Endothelial cell of umbilical vein (primary cell): ENCODE measurements around the gene LRIT2. TPM values are rescaled to one million over a fixed set of nuclear protein-coding genes. Genes with fewer than 3 reads are reported as not detected.
A peak's percentile ranks its signal among the peaks of the same experiment; 100 is the strongest.

Experiments
- BruUV-seq: library from RNA; stranded (reverse); fragments of 400-500 nt; replicated peaks from 2 replicates; lab custom pipeline; 2021; lab: Mats Ljungman, UMichigan
- CTCF ChIA-PET: fragments of 300-600, 350-600 bp; sonication (Branson Sonifier 250); formaldehyde crosslinking; loops from one replicate; lab custom pipeline; 2021; ENCODE audit warnings: antibody characterized with exemption, inconsistent platforms; lab: Charles Lee
- POLR2A ChIA-PET: fragments of 300-600, 350-600 bp; sonication (Branson Sonifier 250); formaldehyde crosslinking; loops from one replicate; lab custom pipeline; 2021; ENCODE audit warnings: antibody characterized with exemption, inconsistent platforms; lab: Charles Lee
- DNase-seq: peaks from one replicate; pipeline ENCODE4 v3.0.0-alpha.2; 2011; ENCODE audit warnings: low read depth, low spot score
- FAIRE-seq: peaks from 2 replicates; lab custom pipeline; 2011; peaks lifted over from hg19 to GRCh38; lab: Jason Lieb, UNC
- H2AFZ ChIP-seq: 2 replicates; pipeline ENCODE4 v1.6.0; 2012; ENCODE audit warnings: low read depth, low read length, control low read depth, inconsistent platforms
- H3K27ac ChIP-seq: 2 replicates; pipeline ENCODE4 v1.5.1; 2011; ENCODE audit warnings: low read depth, mild to moderate bottlenecking, control low read depth, low read length, moderate library complexity; ENCODE audit not compliant: insufficient read depth
- H3K27me3 ChIP-seq, 2 experiments: 2 replicates each; pipeline versions ENCODE4 v1.6.0 to v1.6.1; 2011; ENCODE audit warnings: low read length in 2 of 2, mixed read lengths in 1 of 2; ENCODE audit not compliant: control insufficient read depth in 2 of 2, insufficient read depth in 2 of 2
- H3K36me3 ChIP-seq, 2 experiments: 2 replicates in 1 of 2; 3 replicates in 1 of 2; pipeline ENCODE4 v1.5.1; 2011; ENCODE audit warnings: low read length in 2 of 2, mild to moderate bottlenecking in 1 of 2, moderate library complexity in 1 of 2; ENCODE audit not compliant: control insufficient read depth in 2 of 2, insufficient read depth in 2 of 2; ENCODE audit errors: extremely low read depth in 1 of 2
- H3K4me1 ChIP-seq: 3 replicates; pipeline ENCODE4 v1.5.1; 2011; ENCODE audit warnings: mild to moderate bottlenecking, low read length; ENCODE audit not compliant: control insufficient read depth, insufficient read depth; ENCODE audit errors: extremely low read depth
- H3K4me2 ChIP-seq: 2 replicates; pipeline ENCODE4 v1.6.1; 2011; ENCODE audit warnings: low read length, control low read depth, mixed read lengths; ENCODE audit not compliant: insufficient read depth
- H3K4me3 ChIP-seq, 3 experiments: fragments of 200-600 bp in 1 of 3; sonication (generic), shearing (Covaris generic) in 1 of 3; replicated peaks in 1 of 3; 2 replicates each; pipeline ENCODE4 v1.5.1; 2011 to 2016; ENCODE audit warnings: control low read depth in 3 of 3, low read length in 3 of 3, mild to moderate bottlenecking in 2 of 3, inconsistent platforms in 1 of 3, low read depth in 1 of 3, moderate library complexity in 1 of 3; ENCODE audit not compliant: insufficient read depth in 1 of 3
- H3K79me2 ChIP-seq: 2 replicates; pipeline ENCODE4 v1.6.0; 2012; ENCODE audit warnings: low read length, inconsistent platforms; ENCODE audit not compliant: control insufficient read depth, insufficient read depth
- H3K9ac ChIP-seq: replicated peaks from 2 replicates; pipeline ENCODE3; 2011; ENCODE audit warnings: low read length, control low read depth; ENCODE audit not compliant: insufficient read depth; ENCODE audit errors: extremely low read depth
- H3K9me1 ChIP-seq: replicated peaks from 3 replicates; pipeline ENCODE4 v1.6.0; 2011; ENCODE audit warnings: mild to moderate bottlenecking, low read length; ENCODE audit not compliant: control insufficient read depth, insufficient read depth; ENCODE audit errors: extremely low read depth
- H3K9me3 ChIP-seq: replicated peaks from 2 replicates; pipeline ENCODE4 v1.5.1; 2012; ENCODE audit warnings: low read length, inconsistent platforms; ENCODE audit not compliant: control insufficient read depth, insufficient read depth
- H4K20me1 ChIP-seq: replicated peaks from 2 replicates; pipeline ENCODE3; 2011; ENCODE audit warnings: mild to moderate bottlenecking, low read length; ENCODE audit not compliant: control insufficient read depth, insufficient read depth; ENCODE audit errors: extremely low read depth
- FOS ChIP-seq: IDR thresholded peaks from 2 replicates; pipeline ENCODE4 v1.6.1; 2011; ENCODE audit warnings: mild to moderate bottlenecking, low read length, moderate library complexity, borderline replicate concordance; ENCODE audit not compliant: insufficient read depth
- GATA2 ChIP-seq: IDR thresholded peaks from 2 replicates; pipeline ENCODE4 v1.7.0; 2011; ENCODE audit warnings: low read depth, mild to moderate bottlenecking, moderate library complexity, mixed read lengths, low read length; ENCODE audit not compliant: insufficient read length, insufficient read depth
- JUN ChIP-seq: IDR thresholded peaks from 2 replicates; pipeline ENCODE4 v1.6.1; 2011; ENCODE audit warnings: borderline replicate concordance, low read depth; ENCODE audit not compliant: insufficient read length, insufficient read depth
- MYC ChIP-seq: IDR thresholded peaks from one replicate; pipeline ENCODE4 v1.6.1; 2011; ENCODE audit warnings: mild to moderate bottlenecking, low read depth, low read length
- POLR2A ChIP-seq: IDR thresholded peaks from 2 replicates; pipeline ENCODE4 v1.6.1; 2012; ENCODE audit warnings: low read depth, mild to moderate bottlenecking, control low read depth, low read length
- dilution Hi-C: fragments of 300-500 bp; cut with MboI; formaldehyde crosslinking; loops from one replicate; pipeline ENCODE4 v1.15.0; 2019; ENCODE audit warnings: low sequenced_read_pairs; ENCODE audit not compliant: extremely low pct_ligation_motif_present
- intact Hi-C: fragments of 100-400 bp; cut with micrococcal nuclease; formaldehyde crosslinking; loops from one replicate; pipeline ENCODE4 v1.10.0; 2022
- polyA plus RNA-seq, 4 experiments: library from polyadenylated mRNA; depleted of rRNA in 3 of 4; stranded (reverse) in 3 of 4; unstranded in 1 of 4; fragments of >200 nt; gene quantifications; 2 replicates each; pipeline versions ENCODE4 v1.2.1 to v1.2.3, GENCODE V29; 2011 to 2012; ENCODE audit warnings: missing spikeins in 1 of 4
- total RNA-seq: library from RNA; stranded (reverse); gene quantifications from 2 replicates; pipeline ENCODE4 v1.2.3, GENCODE V29; 2021
- TF ChIP-seq, protein P1 (sequence below), 2 donors: IDR thresholded peaks; 1 replicate in 1 of 2; 2 replicates in 1 of 2; pipeline ENCODE4 v1.5.1; 2011; ENCODE audit warnings: low read length in 2 of 2, mild to moderate bottlenecking in 2 of 2, moderate library complexity in 2 of 2, control low read depth in 1 of 2, inconsistent platforms in 1 of 2, low read depth in 1 of 2; ENCODE audit not compliant: insufficient read depth in 1 of 2; ENCODE audit errors: extremely low read depth in 1 of 2
- TF ChIP-seq, protein P2 (sequence below): IDR thresholded peaks from 2 replicates; pipeline ENCODE4 v1.6.1; 2011; ENCODE audit not compliant: insufficient read depth, insufficient read length

The LRIT2 gene
- total and polyA plus RNA-seq, 2 donors (not counting 3 experiments of a cell fraction or from before 2014, with no cell fraction given) = not detected

DNA sequence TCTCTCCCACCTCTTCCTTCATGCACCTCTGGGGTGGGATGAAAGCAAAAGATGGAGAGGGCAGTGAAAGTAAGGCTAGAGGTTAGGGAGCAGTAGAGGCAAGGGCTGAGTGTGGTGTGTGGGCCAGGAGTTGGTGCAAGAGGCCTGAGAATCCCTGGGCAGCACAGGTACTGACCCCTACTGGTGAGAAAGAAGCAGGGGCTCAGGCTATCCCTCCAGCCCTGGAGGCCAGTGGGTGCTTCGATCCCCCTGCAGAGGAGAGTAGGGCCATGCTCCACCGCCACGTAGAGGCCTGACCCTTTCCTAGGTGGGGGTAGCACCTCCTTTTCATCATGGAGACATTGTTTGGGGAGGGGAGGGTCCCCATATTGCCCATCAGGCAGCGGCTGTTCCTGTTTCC, 21.2 kb downstream of the LRIT2 start:
- ChIA-PET POLR2A (no interaction called here), CTCF (no interaction called here)
- DNase-seq (no peak), FAIRE-seq (no peak)
- no peak overlapping the region for H3K27ac ChIP-seq
- H3K9me3 ChIP-seq = no peaks in the 10 kb centered on the region
- dilution Hi-C loops (no loop called here), intact Hi-C loops (loop anchor here (2.0 kb wide), 2 partner anchors 57 to 77 kb away; no protein-coding TSS in a partner anchor)
- no peak overlapping the region for H3K9ac ChIP-seq
- no peaks in the 10 kb centered on the region for H3K9me1 ChIP-seq
- BruUV-seq = no TSS peak
- H2AFZ ChIP-seq = no peak overlapping the region
- H4K20me1 ChIP-seq = no peaks in the 10 kb centered on the region
- H3K27me3 ChIP-seq = no peaks in the 10 kb centered on the region
- TF ChIP-seq POLR2A (no peak), GATA2 (no peak)
- TF ChIP-seq, protein P1, sequence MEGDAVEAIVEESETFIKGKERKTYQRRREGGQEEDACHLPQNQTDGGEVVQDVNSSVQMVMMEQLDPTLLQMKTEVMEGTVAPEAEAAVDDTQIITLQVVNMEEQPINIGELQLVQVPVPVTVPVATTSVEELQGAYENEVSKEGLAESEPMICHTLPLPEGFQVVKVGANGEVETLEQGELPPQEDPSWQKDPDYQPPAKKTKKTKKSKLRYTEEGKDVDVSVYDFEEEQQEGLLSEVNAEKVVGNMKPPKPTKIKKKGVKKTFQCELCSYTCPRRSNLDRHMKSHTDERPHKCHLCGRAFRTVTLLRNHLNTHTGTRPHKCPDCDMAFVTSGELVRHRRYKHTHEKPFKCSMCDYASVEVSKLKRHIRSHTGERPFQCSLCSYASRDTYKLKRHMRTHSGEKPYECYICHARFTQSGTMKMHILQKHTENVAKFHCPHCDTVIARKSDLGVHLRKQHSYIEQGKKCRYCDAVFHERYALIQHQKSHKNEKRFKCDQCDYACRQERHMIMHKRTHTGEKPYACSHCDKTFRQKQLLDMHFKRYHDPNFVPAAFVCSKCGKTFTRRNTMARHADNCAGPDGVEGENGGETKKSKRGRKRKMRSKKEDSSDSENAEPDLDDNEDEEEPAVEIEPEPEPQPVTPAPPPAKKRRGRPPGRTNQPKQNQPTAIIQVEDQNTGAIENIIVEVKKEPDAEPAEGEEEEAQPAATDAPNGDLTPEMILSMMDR (IDR thresholded peaks at IDR 0.05; ENCODE audit: extremely low read depth in 1 of 2, insufficient read depth in 1 of 2, low read depth in 1 of 2, low read length in 2 of 2) = peak; percentile 28 to 44
- H3K79me2 ChIP-seq = no peaks in the 10 kb centered on the region
- no peaks in the 10 kb centered on the region for H3K4me1 ChIP-seq
- H3K36me3 ChIP-seq = no peaks in the 10 kb centered on the region
- no peak overlapping the region for H3K4me3 ChIP-seq
- no peak overlapping the region for H3K4me2 ChIP-seq

GRCh38 chr10:84202349-84202748, 23.0 kb downstream of the LRIT2 start:
- Histone ChIP-seq H3K4me1 (no peaks in the 10 kb centered on the region), H4K20me1 (no peaks in the 10 kb centered on the region), H3K27me3 (no peaks in the 10 kb centered on the region), H3K9ac (no peak overlapping the region), H3K4me3 (no peak overlapping the region), H3K9me3 (no peaks in the 10 kb centered on the region), H3K36me3 (no peaks in the 10 kb centered on the region), H3K9me1 (no peaks in the 10 kb centered on the region), H2AFZ (no peak overlapping the region), H3K79me2 (no peaks in the 10 kb centered on the region), H3K27ac (no peak overlapping the region), H3K4me2 (no peak overlapping the region)
- dilution Hi-C loops = no loop called here
- ChIA-PET POLR2A (no interaction called here), CTCF (no interaction called here)
- BruUV-seq = no TSS peak
- TF ChIP-seq FOS (no peak), POLR2A (no peak), JUN (no peak), MYC (no peak)
- TF ChIP-seq, protein P2, sequence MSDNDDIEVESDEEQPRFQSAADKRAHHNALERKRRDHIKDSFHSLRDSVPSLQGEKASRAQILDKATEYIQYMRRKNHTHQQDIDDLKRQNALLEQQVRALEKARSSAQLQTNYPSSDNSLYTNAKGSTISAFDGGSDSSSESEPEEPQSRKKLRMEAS = no peak
- DNase-seq (no peak), FAIRE-seq (no peak)
- intact Hi-C loops = no loop called here
